NCI-H146 treated with DMSO at 0.1 percent for 48 hours (cell line): ENCODE results near the gene C10orf62.
"Not testable (repeated sequence)": the region's sequence is repeated elsewhere in the genome, so short reads cannot be mapped to it uniquely, and the experiment has no call there.

ENCODE experiments used
- DNase-seq: peaks from one replicate; lab custom pipeline; 2025; ENCODE audit not compliant: unreplicated experiment; lab: John Stamatoyannopoulos, UW

The C10orf62 gene

GRCh38 chr10:97589479-97589878 lies at the start of gene C10orf62:
Gene C10orf62 (plus strand): TSS chr10:97589721. CDS start chr10:97589898, 177 bp downstream.
- no peak for DNase-seq

DNA sequence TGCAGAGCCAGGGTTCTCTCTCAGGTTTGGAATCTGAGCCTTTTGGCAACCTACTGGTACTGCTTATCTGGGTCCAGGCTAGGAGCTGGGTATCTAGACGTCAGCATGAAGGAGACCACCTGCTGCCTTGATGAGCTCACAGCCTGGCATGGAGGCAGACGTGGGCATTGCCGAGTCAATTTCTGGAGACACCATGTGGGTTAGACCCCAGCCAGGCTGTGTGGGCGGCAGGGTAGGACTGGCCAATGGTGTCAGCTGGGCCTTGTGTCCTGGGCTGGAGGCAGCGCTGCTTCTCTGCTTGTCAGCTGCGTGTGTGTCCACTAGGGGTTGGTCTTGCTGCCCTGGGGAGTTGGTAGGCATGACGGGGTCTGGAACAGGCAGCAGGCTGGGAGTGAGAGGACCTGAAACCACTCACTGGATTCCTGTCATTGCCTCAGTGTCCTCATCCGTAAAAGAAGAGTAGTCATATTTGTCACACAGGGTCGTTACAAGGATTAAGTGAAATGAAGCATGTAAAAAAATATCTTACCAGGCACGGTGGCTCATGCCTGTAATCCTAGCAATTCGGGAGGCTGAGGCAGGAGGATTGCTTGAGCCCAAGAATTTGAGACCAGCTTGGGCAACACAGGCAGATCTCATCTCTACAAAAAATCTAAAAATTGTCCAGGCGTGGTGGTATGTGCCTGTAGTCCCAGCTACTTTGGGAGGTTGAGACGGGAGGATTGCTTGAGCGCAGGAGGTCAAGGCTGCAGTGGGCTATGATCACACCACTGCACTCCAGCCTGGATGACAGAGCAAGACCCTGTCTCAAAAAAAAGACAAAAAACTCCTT lies 48.6 kb upstream of the C10orf62 start:
- no peak for DNase-seq

GRCh38 chr10:97542169-97543024 lies 47.1 kb upstream of the C10orf62 start:
- DNase-seq, result no peak

DNA sequence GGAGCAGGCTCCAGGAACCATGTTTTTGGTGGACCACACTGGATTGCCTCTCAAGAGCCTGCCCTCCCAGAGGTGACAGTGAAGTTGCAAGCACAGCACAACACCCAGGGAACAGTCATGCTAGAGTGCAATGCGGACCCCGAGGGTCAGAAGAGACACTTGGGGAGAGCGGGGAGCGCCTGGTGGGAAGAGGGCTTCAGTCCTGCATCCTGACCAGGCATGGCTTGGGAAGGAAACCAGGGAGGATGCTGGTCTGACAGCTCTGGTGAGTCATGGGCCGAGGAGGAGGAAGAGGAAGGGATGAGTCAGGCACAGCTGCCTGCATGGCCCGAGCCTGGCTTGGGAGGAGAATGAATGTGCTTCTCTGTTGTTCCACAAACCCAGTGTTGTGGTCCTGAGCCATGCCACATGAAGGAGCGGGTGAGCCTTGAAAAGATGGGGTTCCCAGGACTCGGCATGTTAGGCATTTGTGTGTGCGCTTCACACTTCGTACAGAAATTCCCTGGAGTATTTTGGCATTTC lies 46.4 kb upstream of the C10orf62 start:
- DNase-seq, result no peak

DNA sequence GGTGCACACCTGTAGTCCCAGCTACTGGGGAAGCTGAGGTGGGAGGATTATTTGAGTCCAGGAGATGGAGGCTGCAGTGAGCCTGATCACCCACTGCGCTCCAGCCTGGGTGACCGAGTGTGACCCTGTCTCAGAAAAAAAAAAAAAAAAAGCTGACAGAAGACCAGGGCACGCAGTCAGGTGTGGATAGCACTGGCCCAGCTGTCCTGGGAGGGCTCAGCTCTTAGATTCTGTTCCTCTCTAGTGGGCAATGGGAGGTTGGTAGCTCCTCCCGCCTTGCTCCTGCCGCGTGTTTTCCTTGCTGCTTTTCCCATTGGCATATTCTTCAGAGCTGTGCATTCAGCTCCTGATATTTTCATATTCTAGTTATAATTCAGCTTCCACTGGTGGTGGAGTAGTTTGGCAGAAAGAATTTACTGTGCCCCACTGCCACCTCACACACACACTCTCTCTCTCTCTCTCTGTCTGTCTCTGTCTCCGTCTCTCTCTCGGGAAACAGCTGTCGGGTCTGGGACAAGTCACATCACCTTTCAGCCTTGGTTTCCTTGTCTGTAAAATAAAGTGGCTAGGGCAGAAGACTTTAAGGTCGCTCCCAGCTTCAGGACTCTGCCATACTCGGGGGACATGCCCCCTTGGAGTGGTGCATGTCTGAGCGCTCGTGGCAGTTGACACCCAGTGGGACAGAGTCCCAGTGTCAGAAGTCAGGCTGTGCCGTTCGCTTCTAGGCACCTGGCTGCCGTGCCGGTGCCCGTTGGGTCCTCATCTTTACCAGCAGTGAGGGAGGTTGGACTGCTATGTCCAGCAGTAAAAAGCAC lies 42.9 kb upstream of the C10orf62 start:
- no peak for DNase-seq

- no peak for DNase-seq
Observed at GRCh38 chr10:97547271-97547600, 42.3 kb upstream of the C10orf62 start.

- DNase-seq, result no peak
Observed at GRCh38 chr10:97547962-97548361, 41.6 kb upstream of the C10orf62 start.

GRCh38 chr10:97548828-97549455 lies 40.6 kb upstream of the C10orf62 start:
- DNase-seq, result no peak

DNA sequence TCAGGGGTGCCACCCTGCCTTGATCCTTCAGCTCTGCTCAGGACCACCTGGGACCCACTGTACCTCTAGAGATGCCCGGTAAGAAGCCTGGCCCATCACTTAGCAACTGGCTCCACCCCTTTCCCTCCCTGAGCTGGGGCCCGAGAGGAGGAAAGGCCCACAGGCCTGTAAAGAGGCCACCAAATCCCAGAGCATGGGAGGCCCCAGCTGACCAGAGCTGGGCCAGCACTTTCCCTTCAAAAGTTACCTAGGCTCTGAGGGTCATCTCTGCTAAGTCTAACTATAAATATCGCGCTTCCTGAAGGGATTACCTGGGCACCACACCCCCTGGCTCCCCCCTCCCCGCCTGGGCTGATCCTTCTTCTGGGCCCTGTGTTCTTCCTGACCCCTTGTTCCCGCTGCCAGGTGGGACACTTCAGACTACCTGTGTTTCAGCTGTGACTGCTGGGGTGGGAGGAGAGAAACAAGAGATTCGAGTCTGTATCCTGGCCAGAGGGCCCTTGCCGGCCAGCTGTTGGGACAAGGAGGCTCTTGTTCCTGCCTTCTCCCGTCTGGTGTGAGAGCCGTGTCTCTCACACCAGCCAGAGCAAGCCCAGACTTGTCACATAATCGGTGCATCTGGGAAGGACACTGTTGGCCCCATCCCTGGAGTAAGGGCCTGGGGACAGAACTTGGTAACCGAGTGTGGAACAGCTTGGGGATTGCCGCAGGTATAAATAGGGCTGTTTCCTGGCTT lies 39.8 kb upstream of the C10orf62 start:
- DNase-seq, result peak; percentile 49

DNA sequence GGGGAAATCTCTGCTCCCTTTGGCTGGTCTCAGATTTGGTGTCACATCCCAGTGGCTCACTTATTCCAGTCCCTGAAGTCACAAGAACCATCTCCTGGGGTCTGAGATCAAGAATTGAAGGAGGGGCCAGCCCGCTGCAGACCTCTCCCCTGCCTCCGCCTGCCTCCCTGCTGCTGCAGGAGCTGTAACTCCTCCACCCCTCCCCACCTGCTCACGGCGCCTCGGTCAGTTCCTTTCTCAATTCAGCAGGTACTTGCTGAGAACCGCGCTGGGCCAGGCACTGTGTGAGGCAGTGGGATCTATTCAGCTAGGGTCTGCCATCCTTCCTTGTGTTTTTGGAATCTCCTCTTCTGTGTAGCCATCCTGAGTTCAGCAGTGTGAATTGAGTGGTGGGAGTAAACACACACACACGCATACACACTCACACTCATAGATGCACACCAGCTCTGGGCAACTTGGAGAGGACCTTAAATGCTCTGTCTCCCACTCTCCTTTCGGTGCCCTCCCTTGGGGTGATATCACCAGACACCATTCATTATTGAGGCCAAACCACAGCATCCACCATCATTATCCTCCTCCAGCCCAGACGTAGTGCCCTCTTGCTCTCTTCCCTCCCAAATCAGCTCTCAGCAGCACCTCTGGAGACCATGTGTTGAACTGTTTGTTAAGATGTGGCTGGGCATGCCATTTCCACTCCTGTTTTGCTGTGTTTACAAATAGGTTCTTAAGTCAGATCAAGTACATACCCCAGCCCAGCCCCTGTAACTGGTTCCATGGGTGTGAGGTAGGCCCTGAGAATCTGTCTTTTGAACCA lies 39.0 kb upstream of the C10orf62 start:
- no peak for DNase-seq

GRCh38 chr10:97551271-97551670 lies 38.2 kb upstream of the C10orf62 start:
- DNase-seq, result no peak

GRCh38 chr10:97553575-97554031 lies 35.9 kb upstream of the C10orf62 start:
- DNase-seq, result peak; percentile 59

DNA sequence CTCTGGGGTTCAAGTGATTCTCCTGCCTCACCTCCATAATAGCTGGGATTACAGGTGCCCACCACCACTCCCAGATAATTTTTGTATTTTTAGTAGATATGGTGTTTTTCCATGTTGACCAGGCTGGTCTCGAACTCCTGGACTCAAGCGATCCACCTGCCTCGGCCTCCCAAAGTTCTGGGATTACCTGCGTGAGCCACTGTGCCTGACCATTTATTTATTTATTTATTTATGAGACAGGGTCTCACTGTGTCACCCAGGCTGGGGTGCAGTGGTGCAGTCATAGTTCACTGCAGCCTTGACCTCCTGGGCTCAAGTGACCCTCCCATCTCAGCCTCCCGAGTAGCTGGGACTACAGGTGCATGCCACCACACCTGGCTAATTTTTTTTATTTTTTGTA lies 35.2 kb upstream of the C10orf62 start:
- not testable (repeated sequence) for DNase-seq

- DNase-seq, result not testable (repeated sequence)
Observed at GRCh38 chr10:97555541-97555940, 34.0 kb upstream of the C10orf62 start.

DNA sequence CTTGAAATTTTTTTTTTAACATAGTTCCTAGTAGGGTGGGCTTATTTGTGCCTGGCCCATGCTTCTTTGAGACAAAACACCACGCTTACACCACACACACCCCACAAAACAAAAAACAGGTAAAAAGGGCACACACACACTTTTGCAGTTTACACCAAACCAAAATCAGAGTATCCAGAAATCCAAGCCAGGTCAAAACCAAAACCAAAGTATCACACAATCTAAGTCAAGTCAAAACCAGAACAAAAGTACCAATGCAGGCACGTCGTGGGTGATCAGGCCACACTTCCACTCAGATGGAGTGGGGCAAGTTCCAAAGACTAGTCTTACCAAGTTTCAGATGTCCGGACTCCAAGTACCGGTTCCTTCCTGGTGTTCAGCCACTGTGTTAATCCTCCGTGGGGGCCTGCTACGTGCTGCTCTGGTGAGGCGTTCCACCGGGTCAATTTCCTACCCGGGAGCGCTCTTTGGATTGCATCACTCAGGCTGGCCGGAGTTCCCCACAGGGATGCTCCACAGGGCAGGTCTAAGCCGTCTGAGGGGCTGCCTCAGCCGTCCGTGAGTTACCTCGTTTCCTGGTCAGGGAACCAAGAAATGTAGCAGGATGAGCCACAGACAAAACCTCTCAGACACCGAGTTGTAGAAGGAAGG lies 28.7 kb upstream of the C10orf62 start:
- DNase-seq, result not testable (repeated sequence)

- DNase-seq, result not testable (repeated sequence)
Observed at GRCh38 chr10:97561386-97562077, 28.0 kb upstream of the C10orf62 start.

- not testable (repeated sequence) for DNase-seq
Observed at GRCh38 chr10:97562329-97562728, 27.2 kb upstream of the C10orf62 start.

DNA sequence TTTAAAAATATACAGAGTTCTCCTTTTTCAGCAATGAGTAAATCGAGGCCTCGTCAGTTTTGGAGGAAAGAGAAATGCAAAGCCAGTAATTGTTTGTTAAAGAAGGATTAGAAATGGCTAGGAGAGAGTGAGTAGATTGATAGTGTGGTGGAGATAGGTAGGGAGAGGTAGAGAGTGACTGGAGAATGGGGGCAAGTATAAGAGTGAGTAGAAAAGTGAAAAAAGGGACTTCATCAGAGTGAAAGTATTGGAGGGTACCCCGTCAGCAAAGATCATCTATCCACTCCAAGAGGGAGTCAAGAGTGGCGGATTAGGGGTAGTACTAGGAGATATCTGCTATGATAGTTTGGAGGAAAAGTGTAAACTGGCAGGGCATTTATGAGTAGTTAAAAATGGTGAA lies 26.2 kb upstream of the C10orf62 start:
- no peak for DNase-seq
